Endodermal cell (in vitro differentiated cells): ENCODE measurements around the gene NAA35. TPM values are rescaled to one million over a fixed set of nuclear protein-coding genes. Genes with fewer than 3 reads are reported as not detected.

Source experiments
- DNase-seq: peaks from one replicate; pipeline ENCODE4 v3.0.0-alpha.2; 2017
- H3K27ac ChIP-seq: 2 replicates; pipeline ENCODE4 v1.5.1; 2013; ENCODE audit warnings: mild to moderate bottlenecking, low read depth, low read length, moderate library complexity
- H3K27me3 ChIP-seq: 2 replicates; pipeline ENCODE4 v1.6.1; 2013; ENCODE audit warnings: mild to moderate bottlenecking, low read length, moderate library complexity; ENCODE audit not compliant: insufficient read depth, control insufficient read depth, poor library complexity, severe bottlenecking
- H3K36me3 ChIP-seq: 2 replicates; pipeline ENCODE4 v1.7.0; 2013; ENCODE audit warnings: mild to moderate bottlenecking, low read length, moderate library complexity; ENCODE audit not compliant: control insufficient read depth, insufficient read depth
- H3K4me1 ChIP-seq: one replicate; pipeline ENCODE4 v1.7.0; 2013; ENCODE audit warnings: low read length; ENCODE audit not compliant: control insufficient read depth, insufficient read depth
- H3K4me3 ChIP-seq: 2 replicates; pipeline ENCODE4 v1.5.1; 2013; ENCODE audit warnings: mild to moderate bottlenecking, low read length, moderate library complexity
- H3K9ac ChIP-seq: 2 replicates; pipeline ENCODE4 v1.6.1; 2013; ENCODE audit warnings: mild to moderate bottlenecking, low read length, moderate library complexity; ENCODE audit not compliant: poor library complexity, severe bottlenecking; ENCODE audit errors: extremely low read depth
- H3K9me3 ChIP-seq: 2 replicates; pipeline ENCODE4 v1.6.1; 2013; ENCODE audit warnings: mild to moderate bottlenecking, low read length, moderate library complexity; ENCODE audit not compliant: control insufficient read depth
- H3K27ac Mint-ChIP-seq: 2 replicates; pipeline ENCODE4 v1.8.0; 2020; ENCODE audit warnings: mixed read lengths
- H3K27me3 Mint-ChIP-seq: 2 replicates; pipeline ENCODE4 v1.8.0; 2021; ENCODE audit warnings: mild to moderate bottlenecking, mixed read lengths; ENCODE audit not compliant: insufficient read depth
- H3K36me3 Mint-ChIP-seq: 2 replicates; pipeline ENCODE4 v1.8.0; 2020; ENCODE audit warnings: low read depth, mixed read lengths
- H3K4me1 Mint-ChIP-seq: 2 replicates; pipeline ENCODE4 v1.8.0; 2020; ENCODE audit warnings: mixed read lengths
- H3K4me3 Mint-ChIP-seq: 2 replicates; pipeline ENCODE4 v1.8.0; 2020; ENCODE audit warnings: mild to moderate bottlenecking, moderate library complexity, mixed read lengths
- H3K9me3 Mint-ChIP-seq: 2 replicates; pipeline ENCODE4 v1.8.0; 2020; ENCODE audit warnings: mild to moderate bottlenecking, mixed read lengths
- WGBS, 2 experiments: methylation state at CpG; one replicate each; pipeline versions ENCODE4 v1.1.5 to v1.1.7; 2013; ENCODE audit warnings: missing lambda C conversion rate in 2 of 2, mixed read lengths in 1 of 2; ENCODE audit not compliant: insufficient coverage in 1 of 2, insufficient read length in 1 of 2; 5-methylcytosine and 5-hydroxymethylcytosine counted together
- total RNA-seq, 2 donors: library from RNA; stranded (reverse); fragmentation: NEBNext Ultra II Directional in 1 of 2; extraction: Animal tissue kit (Norgen Biotek cat#: 25700) in 1 of 2; gene quantifications; 2 replicates in 1 of 2; 3 replicates in 1 of 2; pipeline ENCODE4 v1.2.1, GENCODE V29; 2021
- TF ChIP-seq, protein P1 (sequence below): fragments of 200-600 bp; sonication (generic); conservative IDR thresholded peaks from 2 replicates; pipeline ENCODE4 v1.5.0; 2021; ENCODE audit warnings: antibody characterized with exemption, mild to moderate bottlenecking

The NAA35 gene
- total RNA-seq, 2 donors from 2014 or later = 30.3 to 31.4 TPM

GRCh38 chr9:85964526-85964925 is 23.6 kb downstream of the NAA35 start:
- peaks cover 57% of the 10 kb centered on the region for H3K36me3 Mint-ChIP-seq
- peak overlapping the region; percentile 16 for H3K27ac Mint-ChIP-seq
- 84 to 94% methylated on average over 2 to 3 of the region's 3 CpGs for WGBS, 2 experiments

GRCh38 chr9:85964949-85965348 is 24.0 kb downstream of the NAA35 start:
- Histone ChIP-seq H3K27me3 (no peaks in the 10 kb centered on the region), H3K4me1 (no peaks in the 10 kb centered on the region), H3K9ac (no peak overlapping the region), H3K9me3 (no peaks in the 10 kb centered on the region), H3K36me3 (peaks cover 81% of the 10 kb centered on the region), H3K4me3 (no peak overlapping the region), H3K27ac (no peak overlapping the region)
- no peaks in the 10 kb centered on the region for H3K9me3 Mint-ChIP-seq
- 100% methylated on average over 1 to 3 of the region's 3 CpGs for WGBS, 2 experiments
- TF ChIP-seq, protein P1, sequence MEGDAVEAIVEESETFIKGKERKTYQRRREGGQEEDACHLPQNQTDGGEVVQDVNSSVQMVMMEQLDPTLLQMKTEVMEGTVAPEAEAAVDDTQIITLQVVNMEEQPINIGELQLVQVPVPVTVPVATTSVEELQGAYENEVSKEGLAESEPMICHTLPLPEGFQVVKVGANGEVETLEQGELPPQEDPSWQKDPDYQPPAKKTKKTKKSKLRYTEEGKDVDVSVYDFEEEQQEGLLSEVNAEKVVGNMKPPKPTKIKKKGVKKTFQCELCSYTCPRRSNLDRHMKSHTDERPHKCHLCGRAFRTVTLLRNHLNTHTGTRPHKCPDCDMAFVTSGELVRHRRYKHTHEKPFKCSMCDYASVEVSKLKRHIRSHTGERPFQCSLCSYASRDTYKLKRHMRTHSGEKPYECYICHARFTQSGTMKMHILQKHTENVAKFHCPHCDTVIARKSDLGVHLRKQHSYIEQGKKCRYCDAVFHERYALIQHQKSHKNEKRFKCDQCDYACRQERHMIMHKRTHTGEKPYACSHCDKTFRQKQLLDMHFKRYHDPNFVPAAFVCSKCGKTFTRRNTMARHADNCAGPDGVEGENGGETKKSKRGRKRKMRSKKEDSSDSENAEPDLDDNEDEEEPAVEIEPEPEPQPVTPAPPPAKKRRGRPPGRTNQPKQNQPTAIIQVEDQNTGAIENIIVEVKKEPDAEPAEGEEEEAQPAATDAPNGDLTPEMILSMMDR = no peak
- DNase-seq = no peak
- peaks cover 57% of the 10 kb centered on the region for H3K36me3 Mint-ChIP-seq
- H3K27ac Mint-ChIP-seq = no peak overlapping the region
- H3K4me3 Mint-ChIP-seq = no peak overlapping the region
- no peaks in the 10 kb centered on the region for H3K27me3 Mint-ChIP-seq
- H3K4me1 Mint-ChIP-seq = no peaks in the 10 kb centered on the region

More at GRCh38 chr9:85964526-85964925, 23.6 kb downstream of the NAA35 start:
- H3K4me3 ChIP-seq = no peak overlapping the region
- TF ChIP-seq, protein P1 = no peak
- H3K4me3 Mint-ChIP-seq = no peak overlapping the region
- H3K9me3 Mint-ChIP-seq = no peaks in the 10 kb centered on the region
- no peaks in the 10 kb centered on the region for H3K4me1 ChIP-seq
- peaks cover 83% of the 10 kb centered on the region for H3K36me3 ChIP-seq
- H3K9ac ChIP-seq = no peak overlapping the region
- H3K4me1 Mint-ChIP-seq = no peaks in the 10 kb centered on the region
- H3K27me3 ChIP-seq = no peaks in the 10 kb centered on the region
- no peak for DNase-seq
- no peaks in the 10 kb centered on the region for H3K9me3 ChIP-seq
- H3K27me3 Mint-ChIP-seq = no peaks in the 10 kb centered on the region
- H3K27ac ChIP-seq = no peak overlapping the region

GRCh38 chr9:85969727-85970126 is 28.8 kb downstream of the NAA35 start:
- Histone ChIP-seq H3K36me3 (peaks cover 71% of the 10 kb centered on the region), H3K27ac (no peak overlapping the region), H3K4me1 (no peaks in the 10 kb centered on the region), H3K9me3 (no peaks in the 10 kb centered on the region), H3K9ac (no peak overlapping the region), H3K4me3 (no peak overlapping the region), H3K27me3 (no peaks in the 10 kb centered on the region)
- Mint-ChIP-seq H3K4me3 (no peak overlapping the region), H3K27ac (no peak overlapping the region), H3K4me1 (peaks cover 8% of the 10 kb centered on the region), H3K27me3 (no peaks in the 10 kb centered on the region), H3K36me3 (peaks cover 63% of the 10 kb centered on the region), H3K9me3 (no peaks in the 10 kb centered on the region)
- TF ChIP-seq, protein P1 = no peak
- DNase-seq = no peak
- WGBS, 2 experiments = 96 to 100% methylated on average over 1 of the region's 1 CpG
